Measurements from ENCODE around the gene ULBP1. TPM values are rescaled to one million over a fixed set of nuclear protein-coding genes. Genes with fewer than 3 reads are reported as not detected.

Gene ULBP1
- total RNA-seq, 4 donors from 2014 or later, result not detected

- TF ChIP-seq CTCF (IDR thresholded peaks at IDR 0.05) (no peak), POLR2A (IDR thresholded peaks at IDR 0.05) (no peak)
- H3K4me3 ChIP-seq, result no peak overlapping the region
- no peaks in the 10 kb centered on the region for H3K36me3 ChIP-seq
- no peak for DNase-seq
- H3K9me3 ChIP-seq, result no peaks in the 10 kb centered on the region
- peaks cover 0 to under 1% (median 0%) of the 10 kb centered on the region in 4 donors for H3K4me1 ChIP-seq
- H3K27ac ChIP-seq, result no peak overlapping the region
- H3K27me3 ChIP-seq, result no peaks in the 10 kb centered on the region
These were observed 30.7 kb upstream of the ULBP1 start for GRCh38 chr6:149933036-149933435.

GRCh38 chr6:149933461-149933860 is 30.3 kb upstream of the ULBP1 start:
- peaks cover 0 to 4% of the 10 kb centered on the region in 2 donors for H3K27me3 ChIP-seq
- H3K4me3 ChIP-seq, result no peak overlapping the region
- TF ChIP-seq POLR2A (IDR thresholded peaks at IDR 0.05) (no peak), CTCF (IDR thresholded peaks at IDR 0.05) (no peak)

GRCh38 chr6:149934249-149935156 is 29.2 kb upstream of the ULBP1 start:
- DNase-seq, result peak in 2 of 3 donors; percentile 64 to 90
- H3K4me3 ChIP-seq, result no peak overlapping the region
- peaks cover 0 to 11% (median 9%) of the 10 kb centered on the region in 4 donors for H3K4me1 ChIP-seq
- H3K9me3 ChIP-seq, result no peaks in the 10 kb centered on the region
- peaks cover 0 to 12% of the 10 kb centered on the region in 2 donors for H3K27me3 ChIP-seq
- no peaks in the 10 kb centered on the region for H3K36me3 ChIP-seq
- H3K27ac ChIP-seq, result no peak overlapping the region
- TF ChIP-seq POLR2A (IDR thresholded peaks at IDR 0.05) (no peak), CTCF (IDR thresholded peaks at IDR 0.05) (peak; percentile 69 to 96 (median 88))

More at GRCh38 chr6:149933461-149933860, 30.3 kb upstream of the ULBP1 start:
- Histone ChIP-seq H3K4me1 (peaks cover 0 to 4% (median 4%) of the 10 kb centered on the region in 4 donors), H3K27ac (no peak overlapping the region), H3K9me3 (no peaks in the 10 kb centered on the region), H3K36me3 (no peaks in the 10 kb centered on the region)
- no peak for DNase-seq

- H3K27me3 ChIP-seq, result peaks cover 0 to 17% of the 10 kb centered on the region in 2 donors
These were observed 28.5 kb upstream of the ULBP1 start for GRCh38 chr6:149935246-149935645.

GRCh38 chr6:149935668-149936067 is 28.1 kb upstream of the ULBP1 start:
- H3K36me3 ChIP-seq, result no peaks in the 10 kb centered on the region
- no peak overlapping the region for H3K27ac ChIP-seq
- no peaks in the 10 kb centered on the region for H3K9me3 ChIP-seq
- H3K4me3 ChIP-seq, result no peak overlapping the region
- TF ChIP-seq CTCF (IDR thresholded peaks at IDR 0.05), result no peak
- TF ChIP-seq POLR2A (IDR thresholded peaks at IDR 0.05), result no peak
- H3K27me3 ChIP-seq, result peaks cover 0 to 22% of the 10 kb centered on the region in 2 donors
- DNase-seq, result no peak
- peaks cover 0 to 11% (median 9%) of the 10 kb centered on the region in 4 donors for H3K4me1 ChIP-seq

More at GRCh38 chr6:149935246-149935645, 28.5 kb upstream of the ULBP1 start:
- DNase-seq, result no peak
- Histone ChIP-seq H3K4me3 (no peak overlapping the region), H3K4me1 (peaks cover 0 to 11% (median 9%) of the 10 kb centered on the region in 4 donors), H3K9me3 (no peaks in the 10 kb centered on the region), H3K36me3 (no peaks in the 10 kb centered on the region), H3K27ac (no peak overlapping the region)
- TF ChIP-seq POLR2A (IDR thresholded peaks at IDR 0.05) (no peak), CTCF (IDR thresholded peaks at IDR 0.05) (no peak)
